CD4-positive, alpha-beta T cell treated with Interferon gamma for 1 hour (primary cell): ENCODE measurements around the gene PDAP1.
"Not testable (repeated sequence)": the region's sequence is repeated elsewhere in the genome, so short reads cannot be mapped to it uniquely, and the experiment has no call there.

Experiments
- DNase-seq: peaks from one replicate; pipeline ENCODE4 v3.0.0-alpha.2; 2020

PDAP1 gene

GRCh38 chr7:99395616-99396327, 12.6 kb downstream of the PDAP1 start:
- no peak for DNase-seq

GRCh38 chr7:99394188-99394502, 14.3 kb downstream of the PDAP1 start:
- DNase-seq: no peak

- DNase-seq: no peak
These were observed 14.8 kb downstream of the PDAP1 start for GRCh38 chr7:99393355-99394187.

DNA sequence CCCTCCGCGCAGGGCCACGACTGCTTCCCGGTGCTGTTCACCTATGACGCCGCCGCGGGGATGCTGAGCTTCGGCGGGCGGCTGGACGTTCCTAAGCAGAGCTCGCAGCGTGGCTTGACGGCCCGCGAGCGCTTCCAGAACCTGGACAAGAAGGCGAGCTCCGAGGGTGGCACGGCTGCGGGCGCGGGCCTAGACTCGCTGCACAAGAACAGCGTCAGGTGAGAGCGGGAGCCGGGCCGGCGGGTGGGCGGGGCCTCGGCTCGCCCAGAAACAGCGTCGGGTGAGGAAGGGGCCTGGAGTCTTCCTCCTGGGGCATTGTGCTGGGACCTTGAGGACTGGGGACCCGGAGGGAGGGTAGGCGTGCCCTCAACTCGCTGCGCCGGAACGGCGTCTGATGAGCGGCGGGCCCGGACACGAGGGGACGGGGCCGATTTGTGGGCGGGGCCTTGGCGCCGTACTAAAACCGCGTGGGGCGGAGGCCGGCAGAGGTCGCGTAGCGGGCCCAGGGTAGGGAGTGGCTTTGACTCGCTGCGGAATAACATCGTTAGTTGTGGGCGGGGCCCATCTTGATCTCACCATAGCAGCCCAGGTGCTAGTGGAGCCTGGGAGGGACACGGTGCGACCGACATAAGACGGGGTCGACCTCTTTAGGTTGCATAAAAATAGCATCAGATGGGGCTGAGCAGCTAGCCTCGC, 15.6 kb downstream of the PDAP1 start:
- peak; percentile 88 for DNase-seq

GRCh38 chr7:99392046-99392445, 16.4 kb downstream of the PDAP1 start:
- no peak for DNase-seq

- DNase-seq: no peak
These were observed 17.3 kb downstream of the PDAP1 start for GRCh38 chr7:99390941-99391602.

DNA sequence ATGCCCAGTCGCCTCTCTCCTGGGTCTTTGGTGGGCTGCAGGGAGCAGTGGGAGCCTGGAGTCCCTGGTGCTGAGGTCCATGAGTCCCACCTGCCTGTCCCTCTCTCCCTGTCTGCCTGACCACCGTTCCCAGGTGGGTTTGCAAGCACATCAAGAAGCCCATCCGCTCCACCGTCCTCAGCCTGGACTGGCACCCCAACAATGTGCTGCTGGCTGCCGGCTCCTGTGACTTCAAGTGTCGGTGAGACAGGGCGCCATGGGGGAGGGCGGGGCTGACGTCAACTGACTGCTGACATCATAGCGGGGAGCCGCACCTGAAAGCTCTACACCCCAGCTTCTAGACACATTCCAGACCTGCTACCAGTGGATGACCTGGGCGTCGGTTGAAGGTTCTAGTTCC, 18.6 kb downstream of the PDAP1 start:
- no peak for DNase-seq

- no peak for DNase-seq
These were observed 20.5 kb downstream of the PDAP1 start for GRCh38 chr7:99387912-99388311.

GRCh38 chr7:99387239-99387635, 21.2 kb downstream of the PDAP1 start:
- DNase-seq: not testable (repeated sequence)

DNA sequence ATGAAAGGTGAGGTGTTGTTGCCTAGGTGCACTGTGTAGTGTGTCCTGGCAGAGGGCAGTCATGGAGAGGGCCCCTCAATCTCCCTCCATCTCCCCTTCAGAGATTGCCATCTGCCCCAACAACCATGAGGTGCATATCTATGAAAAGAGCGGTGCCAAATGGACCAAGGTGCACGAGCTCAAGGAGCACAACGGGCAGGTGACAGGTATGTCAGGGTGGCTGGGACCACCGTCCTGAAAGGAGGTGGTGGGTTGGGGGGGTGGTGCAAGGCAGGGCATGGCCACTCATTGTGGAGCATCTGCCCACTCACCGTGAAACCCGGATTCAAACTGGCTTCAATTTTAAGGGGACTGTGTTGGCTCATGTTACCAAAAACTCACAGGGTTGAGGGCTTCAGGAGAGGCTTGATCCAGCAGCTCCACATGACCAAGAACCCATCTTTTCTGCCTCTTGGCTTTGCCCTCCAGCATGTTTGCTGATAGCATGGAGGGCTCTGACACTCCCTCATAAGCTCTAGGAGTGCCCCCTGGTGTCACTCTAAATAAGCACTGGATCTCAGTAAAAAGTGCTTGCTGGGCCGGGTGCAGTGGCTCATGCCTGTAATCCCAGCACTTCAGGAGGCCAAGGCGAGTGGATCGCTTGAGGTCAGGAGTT, 21.7 kb downstream of the PDAP1 start:
- peak; percentile 37 for DNase-seq

GRCh38 chr7:99385564-99385963, 22.8 kb downstream of the PDAP1 start:
- no peak for DNase-seq

- no peak for DNase-seq
These were observed 23.9 kb downstream of the PDAP1 start for GRCh38 chr7:99384523-99384922.

GRCh38 chr7:99383791-99384370, 24.5 kb downstream of the PDAP1 start:
- no peak for DNase-seq

DNA sequence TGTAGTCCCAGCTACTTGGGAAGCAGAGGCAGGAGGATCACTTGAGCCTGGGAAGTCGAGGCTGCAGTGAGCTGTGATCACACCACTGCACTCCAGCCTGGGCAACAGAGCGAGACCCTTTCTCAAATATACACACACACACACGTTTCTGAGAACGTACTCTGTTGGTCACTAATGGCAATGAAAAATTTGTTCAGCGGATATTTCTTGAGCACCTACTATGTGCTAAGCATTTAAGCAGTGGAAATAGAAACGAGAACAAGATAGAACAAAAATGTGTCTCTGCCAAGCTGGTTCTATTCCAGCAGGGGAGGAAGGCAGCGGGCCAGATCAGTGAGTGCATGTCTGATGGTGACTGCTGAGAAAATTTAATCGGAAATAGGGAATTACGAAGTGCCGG, 25.2 kb downstream of the PDAP1 start:
- DNase-seq: no peak

DNA sequence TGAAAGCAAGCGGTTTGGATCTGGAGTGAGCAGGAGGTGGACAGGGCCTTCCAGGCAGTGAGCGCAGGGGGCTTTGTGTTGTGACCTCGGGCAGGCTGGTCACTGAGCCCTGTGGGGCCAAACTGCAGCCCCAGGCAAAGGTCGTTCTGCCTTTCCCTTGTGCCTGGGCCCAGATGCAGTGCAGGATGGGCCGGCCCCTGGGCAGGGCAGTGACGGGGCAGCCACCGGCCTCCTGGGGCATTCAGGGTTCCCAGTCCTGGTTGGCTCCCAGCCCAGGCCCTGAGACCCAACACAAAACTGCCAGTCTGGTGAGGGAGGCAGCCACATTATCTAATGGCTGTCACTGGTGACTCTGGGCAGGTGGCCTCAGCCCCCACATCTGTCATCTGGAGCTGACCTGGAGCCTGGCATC, 26.7 kb downstream of the PDAP1 start:
- no peak for DNase-seq

DNA sequence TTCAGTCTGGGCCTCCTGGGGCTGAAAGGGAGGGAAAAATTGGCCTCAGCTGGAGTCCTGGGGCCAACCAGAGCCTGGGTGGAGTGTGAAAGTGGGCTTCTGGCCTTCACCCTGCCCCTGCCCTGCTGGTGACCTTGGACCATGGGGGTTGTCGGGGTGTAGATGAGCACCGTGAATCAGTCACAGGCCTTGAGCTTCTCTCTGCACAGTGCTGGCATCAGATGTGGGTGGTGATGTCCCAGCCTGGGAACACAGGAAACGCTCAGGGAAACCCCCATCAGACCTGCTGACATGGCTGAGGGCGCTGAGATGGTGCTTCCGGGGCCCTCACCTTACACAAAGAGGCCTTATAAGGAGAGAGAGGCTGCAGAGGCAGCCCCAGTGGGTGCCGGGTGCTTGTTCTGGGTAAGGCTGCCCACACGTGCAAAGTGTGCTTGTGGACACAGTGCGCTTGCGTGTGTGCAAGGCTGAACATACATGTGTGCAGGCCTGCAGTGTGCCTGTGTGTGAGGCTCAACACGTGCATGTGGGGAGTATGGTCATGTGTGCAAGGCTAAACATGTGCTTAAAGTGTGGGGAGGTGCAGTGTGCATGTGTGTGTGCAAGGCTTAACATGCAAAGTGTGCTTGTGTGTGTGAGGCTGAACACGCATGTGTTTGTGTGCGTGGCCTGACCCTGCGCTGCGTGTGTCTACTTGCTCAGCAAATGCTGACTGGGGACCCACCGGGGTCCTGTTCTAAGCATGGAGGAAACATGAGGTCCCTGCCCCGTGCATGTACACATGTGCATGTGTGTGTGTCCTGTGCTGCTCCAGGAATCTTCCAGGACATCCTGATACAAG, 27.4 kb downstream of the PDAP1 start:
- DNase-seq: peak; percentile 92

DNA sequence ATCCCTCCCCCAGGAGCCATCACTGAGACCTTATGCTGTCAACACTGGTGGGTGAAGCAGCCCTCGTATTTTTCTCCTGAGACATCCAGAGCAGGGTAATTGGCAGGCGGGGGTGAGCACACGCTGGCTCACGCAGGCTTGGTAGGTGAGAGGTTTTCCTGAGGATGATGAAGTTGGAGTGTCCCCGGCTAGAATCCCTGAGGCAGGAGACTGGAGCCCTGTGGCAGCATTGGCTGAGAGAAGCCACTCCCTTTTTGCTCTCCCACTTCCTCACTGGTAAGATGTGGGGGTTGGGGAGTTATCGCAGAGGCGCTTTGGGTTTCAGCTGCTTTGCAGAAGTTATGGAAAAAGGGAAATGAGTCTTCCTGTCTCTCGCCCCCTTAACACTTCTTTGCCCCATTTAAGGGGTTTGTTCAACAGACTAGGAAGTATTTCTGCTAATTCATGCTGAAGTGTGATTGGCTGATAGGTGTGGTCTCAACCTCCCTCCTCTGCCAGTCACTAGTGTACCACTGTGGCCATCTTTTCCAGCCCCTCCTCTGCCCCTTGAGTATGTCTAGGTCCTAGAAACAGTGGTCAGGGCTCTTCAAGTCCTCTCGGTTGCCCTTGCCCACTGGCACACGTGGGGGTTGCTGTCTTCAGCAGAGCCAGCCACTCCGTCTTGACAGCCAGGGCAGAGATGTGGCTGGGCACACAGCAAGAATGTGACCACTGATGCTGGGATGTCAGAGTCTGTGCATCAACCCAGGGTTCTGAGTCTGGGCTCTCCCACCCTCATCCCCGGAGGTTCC, 28.2 kb downstream of the PDAP1 start:
- DNase-seq: peak; percentile 72

DNA sequence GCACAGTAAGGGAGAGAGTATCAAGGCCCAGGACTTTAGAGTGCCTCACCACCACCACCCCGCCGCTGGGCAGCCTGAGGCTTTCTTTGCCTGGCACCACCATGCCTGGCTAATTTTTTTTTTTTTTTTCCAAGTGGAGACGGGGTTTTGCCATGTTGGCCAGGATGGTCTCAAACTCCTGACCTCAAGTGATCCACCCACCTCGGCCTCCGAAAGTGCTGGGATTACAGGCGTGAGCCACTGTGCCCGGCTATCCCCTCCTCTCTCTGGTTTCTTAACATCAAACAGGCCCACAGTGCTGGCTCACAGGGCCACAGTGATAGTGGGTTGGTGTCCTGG, 28.7 kb downstream of the PDAP1 start:
- DNase-seq: not testable (repeated sequence)

DNA sequence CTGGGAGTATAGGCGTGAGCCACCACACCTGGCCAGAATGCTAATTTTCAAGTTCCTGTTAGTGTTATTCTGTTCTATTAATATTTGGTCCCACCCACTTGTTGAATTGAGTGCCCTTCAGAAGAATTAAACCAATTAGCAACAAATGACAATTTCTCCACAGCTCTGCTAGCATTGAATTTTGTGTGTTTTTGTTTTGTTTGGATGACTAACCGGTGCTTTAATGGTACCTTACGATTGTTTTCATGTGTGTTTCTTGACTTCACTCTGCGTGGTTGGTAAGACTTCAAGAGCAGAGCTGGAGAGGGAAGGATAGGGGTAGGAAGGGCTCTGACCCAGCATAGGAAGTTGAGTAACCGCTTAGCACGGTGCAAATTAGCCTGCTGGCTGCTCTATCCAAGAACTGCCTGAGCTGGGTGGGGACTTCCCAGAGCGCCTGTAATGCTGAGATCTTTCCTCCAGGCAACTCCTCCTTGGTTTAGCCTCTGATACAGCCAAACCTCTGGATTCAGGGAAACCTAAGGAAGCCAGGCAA, 29.3 kb downstream of the PDAP1 start:
- DNase-seq: peak; percentile 64

DNA sequence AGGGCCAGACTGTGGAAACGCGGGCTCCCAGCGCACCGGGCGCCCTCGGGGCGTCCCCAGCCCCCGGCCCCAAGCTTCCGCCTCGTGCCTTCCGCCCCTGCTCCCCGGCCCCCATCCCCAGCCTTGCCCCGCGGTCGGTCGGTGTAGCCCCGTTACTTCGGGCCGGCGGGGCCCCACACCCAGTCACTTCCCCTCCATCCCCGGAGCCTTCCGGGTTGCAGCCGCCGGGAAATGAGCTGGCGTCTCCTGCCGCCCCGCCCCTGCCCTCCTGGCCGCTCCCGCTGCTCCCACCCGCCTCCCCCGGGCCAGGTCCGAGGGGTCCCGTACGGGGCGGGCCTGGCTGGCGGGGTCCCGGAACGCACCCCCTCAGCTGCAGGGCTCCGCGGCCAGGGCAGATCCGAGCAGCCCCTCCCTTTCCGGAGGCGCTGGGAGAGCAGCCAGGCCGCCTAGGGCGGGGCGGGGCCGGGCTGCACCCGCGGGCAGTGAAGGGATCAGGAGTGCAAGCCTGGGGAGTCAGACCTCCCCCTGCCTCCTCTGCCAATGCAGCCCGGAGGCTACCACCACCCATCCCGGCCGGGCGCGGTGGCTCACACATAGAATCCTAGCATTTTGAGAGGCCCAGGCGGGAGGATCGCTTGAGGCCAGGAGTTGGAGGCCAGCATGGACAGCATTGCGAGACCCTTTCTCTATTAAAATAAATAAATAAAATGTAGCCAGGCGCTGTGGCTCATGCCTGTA, 33.2 kb downstream of the PDAP1 start:
- DNase-seq: peak; percentile 64
